Ovary (tissue), 9 donors: ENCODE measurements around the gene NREP. TPM values are rescaled to one million over a fixed set of nuclear protein-coding genes. Genes with fewer than 3 reads are reported as not detected.

Experiments used
- DNase-seq, 5 donors: peaks; one replicate each; pipeline ENCODE4 v3.0.0-alpha.2; 2019 to 2020
- H3K27ac ChIP-seq, 2 donors: fragments of 200-600 bp; one replicate each; pipeline versions ENCODE4 v1.5.1 to v1.8.0; 2019 to 2022
- H3K27me3 ChIP-seq: fragments of 200-600 bp; one replicate; pipeline ENCODE4 v1.8.0; 2022
- H3K36me3 ChIP-seq: fragments of 200-600 bp; sonication (generic); one replicate; pipeline ENCODE4 v1.5.1; 2019
- H3K4me1 ChIP-seq: one replicate; pipeline ENCODE4 v1.8.1; 2013; ENCODE audit warnings: mild to moderate bottlenecking, moderate library complexity; ENCODE audit not compliant: insufficient read depth
- H3K4me3 ChIP-seq: fragments of 200-600 bp; sonication (generic); one replicate; pipeline ENCODE4 v1.5.1; 2017
- H3K9me3 ChIP-seq, 2 donors: fragments of 200-600 bp in 1 of 2; sonication (generic) in 1 of 2; one replicate each; pipeline versions ENCODE4 v1.5.1 to v1.8.1; 2013 to 2019; ENCODE audit warnings: mild to moderate bottlenecking in 1 of 2, moderate library complexity in 1 of 2
- EP300 ChIP-seq: sonication (generic); formaldehyde crosslinking; IDR thresholded peaks from one replicate; pipeline ENCODE4 v1.6.1; 2017; ENCODE audit warnings: antibody characterized with exemption
- POLR2A ChIP-seq: fragments of 450-650 bp; IDR thresholded peaks from one replicate; pipeline ENCODE4 v1.6.1; 2017; ENCODE audit warnings: antibody characterized with exemption, mild to moderate bottlenecking, moderate library complexity
- WGBS, 3 donors: extraction: QIAGEN DNeasy Blood & Tissue Kit in 1 of 3; methylation state at CpG; one replicate each; pipeline versions ENCODE4 v1.1.5 to v1.1.7; 2013 to 2017; 5-methylcytosine and 5-hydroxymethylcytosine counted together
- intact Hi-C, 4 donors: fragments of 100-400 bp; cut with DNase I; formaldehyde crosslinking; loops; one replicate each; pipeline versions ENCODE4 v1.11.0 to v1.15.1; 2022 to 2023
- polyA plus RNA-seq, 2 donors: library from polyadenylated mRNA; stranded (reverse); fragments of 200-250 nt in 1 of 2; fragments of 350-450 nt in 1 of 2; fragmentation: Illumina TruSeq in 1 of 2; extraction: RNeasy Lipid Tissue Mini Kit (QIAGEN cat#74804) in 1 of 2; gene quantifications; one replicate each; pipeline ENCODE4 v1.2.3, GENCODE V29; 2013 to 2014
- total RNA-seq, 7 donors: library from RNA; depleted of rRNA in 2 of 7; stranded (reverse); fragments of >200 nt in 2 of 7; fragmentation: NEBNext Ultra II Directional in 3 of 7; extraction: Animal tissue kit (Norgen Biotek cat#: 25700) in 3 of 7; gene quantifications; one replicate each; pipeline versions ENCODE4 v1.1.0 to v1.2.4, GENCODE V29; 2016 to 2023
- TF ChIP-seq, protein P1 (sequence below), 3 donors: fragments of 450-650 bp in 2 of 3; fragments of 200-600 bp in 1 of 3; IDR thresholded peaks; one replicate each; pipeline versions ENCODE4 v1.5.1 to v1.8.0; 2016 to 2022; ENCODE audit warnings: antibody characterized with exemption in 3 of 3, mild to moderate bottlenecking in 1 of 3
- donor health status: DM: no; HTN: no; CAD: no; lungs with moderate emphysema.
- donor health status: DM: no; HTN: no; CAD: no.
- donor health status: Bipolar disorder and iron deficiency.
- donor health status: DM: yes; HTN: yes; CAD: no.
- donor health status: DM: no; HTN: no; CAD: no.
- donor health status: DM: yes; HTN: yes; CAD: no.

The NREP gene
- total and polyA plus RNA-seq, 9 donors: 17.0 to 129 (median 31.2) TPM

DNA sequence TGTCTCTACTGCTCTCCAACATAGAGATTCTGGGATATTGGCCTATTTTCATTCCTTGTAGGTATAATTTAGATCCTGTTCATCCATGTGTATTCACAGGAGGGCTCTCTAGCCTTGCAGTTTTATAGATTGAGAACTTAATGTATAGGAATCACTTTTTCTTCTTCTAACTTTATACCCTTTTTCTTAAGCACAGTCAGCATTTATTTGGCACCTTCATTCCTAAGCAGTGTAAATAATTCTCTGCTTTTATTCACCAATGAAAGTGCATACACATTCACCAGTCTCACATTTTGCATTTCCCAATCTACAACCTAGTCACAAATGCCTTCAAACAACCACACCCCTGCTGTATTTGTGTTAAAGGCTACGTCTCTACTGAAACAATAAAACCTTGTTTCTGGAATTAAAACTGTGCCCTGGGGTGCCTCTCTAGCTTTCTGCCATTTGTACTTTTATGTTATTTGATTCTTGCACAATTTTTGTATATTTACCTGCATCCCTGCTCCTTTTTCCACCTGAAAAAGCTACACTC is 49.3 kb downstream of the NREP start:
- WGBS, 3 donors: 63 to 89% (median 84%) methylated on average over 1 of the region's 1 CpG
- no peaks in the 10 kb centered on the region for H3K27me3 ChIP-seq
- DNase-seq: no peak
- no peak overlapping the region for H3K4me3 ChIP-seq
- no peaks in the 10 kb centered on the region for H3K36me3 ChIP-seq
- no peaks in the 10 kb centered on the region for H3K9me3 ChIP-seq
- TF ChIP-seq EP300 (no peak), POLR2A (no peak)
- TF ChIP-seq, protein P1, sequence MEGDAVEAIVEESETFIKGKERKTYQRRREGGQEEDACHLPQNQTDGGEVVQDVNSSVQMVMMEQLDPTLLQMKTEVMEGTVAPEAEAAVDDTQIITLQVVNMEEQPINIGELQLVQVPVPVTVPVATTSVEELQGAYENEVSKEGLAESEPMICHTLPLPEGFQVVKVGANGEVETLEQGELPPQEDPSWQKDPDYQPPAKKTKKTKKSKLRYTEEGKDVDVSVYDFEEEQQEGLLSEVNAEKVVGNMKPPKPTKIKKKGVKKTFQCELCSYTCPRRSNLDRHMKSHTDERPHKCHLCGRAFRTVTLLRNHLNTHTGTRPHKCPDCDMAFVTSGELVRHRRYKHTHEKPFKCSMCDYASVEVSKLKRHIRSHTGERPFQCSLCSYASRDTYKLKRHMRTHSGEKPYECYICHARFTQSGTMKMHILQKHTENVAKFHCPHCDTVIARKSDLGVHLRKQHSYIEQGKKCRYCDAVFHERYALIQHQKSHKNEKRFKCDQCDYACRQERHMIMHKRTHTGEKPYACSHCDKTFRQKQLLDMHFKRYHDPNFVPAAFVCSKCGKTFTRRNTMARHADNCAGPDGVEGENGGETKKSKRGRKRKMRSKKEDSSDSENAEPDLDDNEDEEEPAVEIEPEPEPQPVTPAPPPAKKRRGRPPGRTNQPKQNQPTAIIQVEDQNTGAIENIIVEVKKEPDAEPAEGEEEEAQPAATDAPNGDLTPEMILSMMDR (IDR thresholded peaks at IDR 0.05): no peak
- intact Hi-C loops: no loop called here
- H3K27ac ChIP-seq: no peak overlapping the region
- H3K4me1 ChIP-seq: no peaks in the 10 kb centered on the region

DNA sequence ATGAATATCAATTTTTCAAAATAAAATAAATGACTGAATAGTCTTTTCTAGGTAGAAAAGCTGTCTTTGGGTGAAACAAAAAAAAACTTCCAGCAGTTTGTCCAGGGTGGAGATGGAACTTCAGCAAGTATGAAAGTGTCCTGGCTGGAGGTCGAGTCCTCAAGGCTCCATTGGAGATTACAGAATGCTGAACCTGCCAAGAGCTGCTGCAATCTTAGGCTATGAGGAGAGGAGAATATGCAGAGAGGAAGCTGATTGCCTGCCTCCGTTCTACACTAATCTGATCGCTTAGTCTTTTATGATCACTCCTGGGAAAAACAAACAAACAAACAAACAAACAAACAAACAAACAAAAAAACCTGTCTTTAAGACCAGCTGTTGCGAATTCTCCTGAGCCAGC is 50.6 kb downstream of the NREP start:
- H3K27ac ChIP-seq: no peak overlapping the region
- 16 to 39% (median 34%) methylated on average over 4 of the region's 4 CpGs for WGBS, 3 donors
- no peak for DNase-seq
- H3K4me3 ChIP-seq: no peak overlapping the region
- no peaks in the 10 kb centered on the region for H3K4me1 ChIP-seq
- no peaks in the 10 kb centered on the region for H3K9me3 ChIP-seq
- no peak for TF ChIP-seq EP300
- intact Hi-C loops: no loop called here
- no peaks in the 10 kb centered on the region for H3K27me3 ChIP-seq
- no peaks in the 10 kb centered on the region for H3K36me3 ChIP-seq

DNA sequence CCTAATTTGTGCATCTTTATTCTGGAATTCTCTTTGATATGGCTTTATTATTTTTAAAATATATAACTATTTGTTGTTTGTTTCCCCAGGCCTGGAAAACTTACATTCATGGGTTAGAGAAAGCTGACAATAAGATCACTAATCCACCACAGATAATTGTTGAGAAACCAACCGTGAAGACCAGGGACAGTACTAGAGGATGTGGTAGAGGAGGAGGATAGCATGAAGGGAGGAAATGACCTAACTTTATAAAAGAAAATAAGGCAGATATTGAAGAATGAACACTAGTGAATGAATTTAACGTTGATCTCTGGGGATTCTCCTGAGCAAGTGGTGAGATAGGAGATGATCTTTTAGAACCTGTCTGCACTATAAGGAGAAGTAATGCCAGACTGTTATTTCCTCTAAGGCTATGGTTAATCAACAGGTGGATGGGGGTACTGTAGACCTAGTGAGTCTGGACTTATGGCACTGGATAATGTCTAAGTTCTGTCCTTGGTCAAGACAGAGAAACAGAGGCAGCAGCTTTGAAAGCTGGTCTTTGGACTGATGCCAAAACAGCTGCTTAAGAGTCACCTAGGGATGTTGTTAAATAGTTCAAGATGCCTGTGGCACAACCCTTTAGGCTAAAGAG is 52.4 kb downstream of the NREP start:
- intact Hi-C loops: no loop called here
- H3K27ac ChIP-seq: no peak overlapping the region
- whole genome bisulfite sequencing, 3 donors: 40 to 87% (median 46%) methylated on average over 2 of the region's 2 CpGs
- H3K4me3 ChIP-seq: no peak overlapping the region
- no peaks in the 10 kb centered on the region for H3K36me3 ChIP-seq
- no peaks in the 10 kb centered on the region for H3K9me3 ChIP-seq
- no peaks in the 10 kb centered on the region for H3K27me3 ChIP-seq
- no peak for TF ChIP-seq EP300
- no peak for TF ChIP-seq POLR2A
- TF ChIP-seq, protein P1 (IDR thresholded peaks at IDR 0.05): no peak
- H3K4me1 ChIP-seq: no peaks in the 10 kb centered on the region
- DNase-seq: no peak

DNA sequence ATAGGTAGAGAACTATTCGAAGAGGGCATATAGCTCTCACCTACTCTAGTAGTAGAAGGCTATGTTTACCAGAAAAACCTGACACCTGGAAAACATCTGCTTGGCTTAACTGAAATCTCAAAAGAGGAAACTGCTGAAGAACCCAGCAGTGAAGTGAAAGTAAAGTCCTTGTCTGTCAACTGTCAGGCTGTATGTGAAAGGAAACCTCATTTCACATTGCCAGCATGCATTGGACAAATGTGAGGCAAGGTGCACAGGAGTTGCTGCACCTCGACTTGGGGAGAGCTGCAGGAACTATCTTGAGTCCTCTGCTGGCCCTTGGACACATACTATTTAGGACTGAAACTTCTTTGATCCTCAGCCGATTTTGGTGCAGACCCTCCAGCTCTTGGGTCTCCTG is 53.3 kb downstream of the NREP start:
- no peak overlapping the region for H3K27ac ChIP-seq
- no peak for DNase-seq
- intact Hi-C loops: no loop called here
- H3K9me3 ChIP-seq: no peaks in the 10 kb centered on the region
- 79 to 81% (median 80%) methylated on average over 3 of the region's 3 CpGs for WGBS, 3 donors
- H3K27me3 ChIP-seq: no peaks in the 10 kb centered on the region
- H3K4me1 ChIP-seq: no peaks in the 10 kb centered on the region
- no peaks in the 10 kb centered on the region for H3K36me3 ChIP-seq
- H3K4me3 ChIP-seq: no peak overlapping the region
- TF ChIP-seq, protein P1 (IDR thresholded peaks at IDR 0.05): no peak
- TF ChIP-seq POLR2A (no peak), EP300 (no peak)

DNA sequence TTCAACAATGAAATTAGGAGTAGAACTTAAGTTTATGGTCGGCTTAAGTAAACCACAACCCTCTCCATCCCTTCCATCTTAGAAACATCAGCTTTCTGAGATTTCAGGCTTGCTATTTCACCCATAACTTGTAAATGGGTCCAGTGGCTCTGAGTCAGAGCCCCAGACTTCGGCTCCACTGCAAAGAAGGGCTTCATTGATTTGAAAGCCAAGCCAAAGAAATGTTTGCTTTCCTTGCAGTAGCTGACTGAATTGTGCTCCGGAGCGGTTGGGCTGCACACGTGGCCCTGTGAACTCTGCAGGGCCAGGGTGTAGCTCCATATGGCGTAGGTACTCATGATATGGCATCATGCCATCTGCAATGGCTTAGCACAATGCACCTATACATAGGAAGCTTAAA is 57.0 kb downstream of the NREP start:
- Histone ChIP-seq H3K4me3 (no peak overlapping the region), H3K9me3 (no peaks in the 10 kb centered on the region), H3K27ac (no peak overlapping the region), H3K4me1 (no peaks in the 10 kb centered on the region), H3K36me3 (no peaks in the 10 kb centered on the region), H3K27me3 (no peaks in the 10 kb centered on the region)
- DNase-seq: no peak
- TF ChIP-seq POLR2A (no peak), EP300 (no peak)
- TF ChIP-seq, protein P1 (IDR thresholded peaks at IDR 0.05): no peak
- WGBS, 3 donors: 83 to 88% (median 83%) methylated on average over 6 of the region's 6 CpGs
- intact Hi-C loops: no loop called here
